GM18499 (cell line): ENCODE measurements around the gene SMIM41.

ENCODE experiments used
- ATAC-seq: cut with Tn5 transposase; IDR thresholded peaks from one replicate; pipeline ENCODE4 v1.9.1; 2021; ENCODE audit warnings: moderate number of reproducible peaks; ENCODE audit not compliant: insufficient read depth, unreplicated experiment

The SMIM41 gene

GRCh38 chr12:52157566-52158150 is 78.2 kb downstream of the SMIM41 start:
- ATAC-seq = no peak
